WTC11 (cell line): ENCODE measurements around the gene CACNA1B. TPM values are rescaled to one million over a fixed set of nuclear protein-coding genes. Genes with fewer than 3 reads are reported as not detected.
"Not testable (repeated sequence)": the region's sequence is repeated elsewhere in the genome, so short reads cannot be mapped to it uniquely, and the experiment has no call there.

Experiments
- ATAC-seq: fragments of 200-7000 bp; cut with Tn5 transposase; 2 replicates; pipeline ENCODE4 v1.10.0; 2021; ENCODE audit warnings: mild to moderate bottlenecking, moderate library complexity
- CTCF ChIA-PET: fragments of 300-600 bp; sonication (Branson Sonifier 250); formaldehyde crosslinking; loops from one replicate; lab custom pipeline; 2021; ENCODE audit warnings: antibody characterized with exemption; lab: Charles Lee
- POLR2A ChIA-PET: fragments of 350-600 bp; sonication (Branson Sonifier 250); formaldehyde crosslinking; loops from one replicate; lab custom pipeline; 2021; ENCODE audit warnings: antibody characterized with exemption; lab: Charles Lee
- DNase-seq: peaks from one replicate; pipeline ENCODE4 v3.0.0; 2021; ENCODE audit warnings: low spot score
- H3K27ac Mint-ChIP-seq: 2 replicates; pipeline ENCODE4 v1.8.0; 2021; ENCODE audit warnings: mixed read lengths
- H3K27me3 Mint-ChIP-seq: 2 replicates; pipeline ENCODE4 v1.8.0; 2021; ENCODE audit warnings: low read depth, mild to moderate bottlenecking, moderate library complexity, mixed read lengths
- H3K36me3 Mint-ChIP-seq: 2 replicates; pipeline ENCODE4 v1.8.0; 2021; ENCODE audit warnings: mixed read lengths
- H3K4me1 Mint-ChIP-seq: 2 replicates; pipeline ENCODE4 v1.8.0; 2022; ENCODE audit warnings: mixed read lengths
- H3K4me3 Mint-ChIP-seq: 2 replicates; pipeline ENCODE4 v1.8.0; 2021; ENCODE audit warnings: mild to moderate bottlenecking, moderate library complexity, mixed read lengths
- H3K9me3 Mint-ChIP-seq: 2 replicates; pipeline ENCODE4 v1.8.0; 2021; ENCODE audit warnings: mixed read lengths
- ELF4 ChIP-seq: sonication (generic); formaldehyde crosslinking; IDR thresholded peaks from 2 replicates; pipeline ENCODE4 v1.8.1; 2022; ENCODE audit warnings: low read depth, mild to moderate bottlenecking, moderate library complexity, missing genetic modification reagents
- GABPB1 ChIP-seq: sonication (generic); formaldehyde crosslinking; IDR thresholded peaks from 2 replicates; pipeline ENCODE4 v1.8.1; 2023; ENCODE audit warnings: mild to moderate bottlenecking, missing genetic modification reagents
- KAT7 ChIP-seq: sonication (generic); formaldehyde crosslinking; IDR thresholded peaks from 2 replicates; pipeline ENCODE4 v1.8.1; 2023; ENCODE audit warnings: missing genetic modification reagents, mild to moderate bottlenecking, borderline replicate concordance
- OVOL2 ChIP-seq: fragments of 250-450 bp; sonication (Bioruptor Pico); IDR thresholded peaks from 2 replicates; pipeline ENCODE4 v1.9.0; 2021; ENCODE audit warnings: mild to moderate bottlenecking, borderline replicate concordance
- RELA ChIP-seq: sonication (generic); formaldehyde crosslinking; IDR thresholded peaks from 2 replicates; pipeline ENCODE4 v1.8.1; 2022; ENCODE audit warnings: missing genetic modification reagents, mild to moderate bottlenecking, borderline replicate concordance
- SOX15 ChIP-seq: fragments of 250-450 bp; sonication (Bioruptor Pico); IDR thresholded peaks from 2 replicates; pipeline ENCODE4 v1.9.0; 2021; ENCODE audit warnings: mild to moderate bottlenecking
- ZNF121 ChIP-seq: sonication (generic); formaldehyde crosslinking; IDR thresholded peaks from 2 replicates; pipeline ENCODE4 v1.8.0; 2023; ENCODE audit warnings: missing genetic modification reagents
- ZNF317 ChIP-seq: sonication (generic); formaldehyde crosslinking; IDR thresholded peaks from 2 replicates; pipeline ENCODE4 v1.8.1; 2023; ENCODE audit warnings: low read depth, mild to moderate bottlenecking, moderate library complexity, missing genetic modification reagents, borderline replicate concordance
- ZNF423 ChIP-seq: fragments of 250-450 bp; sonication (Bioruptor Pico); IDR thresholded peaks from 2 replicates; pipeline ENCODE4 v2.1.2; 2022; ENCODE audit warnings: mild to moderate bottlenecking, moderate library complexity
- total RNA-seq: library from RNA; stranded (reverse); gene quantifications from 3 replicates; pipeline ENCODE4 v1.2.3, GENCODE V29; 2021
- TF ChIP-seq, protein P1 (sequence below): sonication (generic); formaldehyde crosslinking; IDR thresholded peaks from 2 replicates; pipeline ENCODE4 v1.8.1; 2023; ENCODE audit warnings: mild to moderate bottlenecking, missing genetic modification reagents, borderline replicate concordance
- TF ChIP-seq, protein P2 (sequence below): sonication (generic); formaldehyde crosslinking; IDR thresholded peaks from 2 replicates; pipeline ENCODE4 v1.8.1; 2023; ENCODE audit warnings: mild to moderate bottlenecking, moderate library complexity, missing genetic modification reagents
- TF ChIP-seq, protein P3 (sequence below): sonication (generic); formaldehyde crosslinking; IDR thresholded peaks from 2 replicates; pipeline ENCODE4 v1.8.1; 2022; ENCODE audit warnings: mild to moderate bottlenecking, moderate library complexity, missing genetic modification reagents
- TF ChIP-seq, protein P4 (sequence below): fragments of 250-450 bp; sonication (Bioruptor Pico); IDR thresholded peaks from 2 replicates; pipeline ENCODE4 v1.9.0; 2021; ENCODE audit warnings: mild to moderate bottlenecking
- TF ChIP-seq, protein P5 (sequence below): sonication (generic); formaldehyde crosslinking; IDR thresholded peaks from 2 replicates; pipeline ENCODE4 v1.8.1; 2023; ENCODE audit warnings: mild to moderate bottlenecking, missing genetic modification reagents, moderate library complexity

Gene CACNA1B
- total RNA-seq, 1 experiment from 2014 or later: 8.4 TPM

DNA sequence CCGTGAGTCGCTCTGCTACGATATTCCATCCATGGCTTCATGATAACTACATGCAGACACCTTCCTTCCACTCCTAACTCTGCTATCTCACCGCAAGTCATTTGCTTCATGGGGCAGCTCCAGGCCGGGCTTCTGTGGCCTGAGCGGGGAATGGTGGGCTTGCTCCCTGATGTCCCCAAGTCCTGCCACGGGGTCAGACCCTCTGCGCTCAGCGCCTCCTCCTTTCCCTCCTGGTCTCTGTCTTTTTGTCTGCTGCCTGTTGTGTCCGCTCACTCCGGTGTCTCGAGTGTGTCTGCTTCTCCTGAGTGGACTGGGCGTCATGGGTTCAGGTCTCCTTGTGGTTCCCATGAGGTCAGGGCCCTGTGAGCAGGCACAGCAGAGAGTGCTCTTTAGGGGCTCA, 139.6 kb downstream of the CACNA1B start:
- no peaks in the 10 kb centered on the region for H3K4me1 Mint-ChIP-seq
- DNase-seq (no peak), ATAC-seq (no peak)
- H3K36me3 Mint-ChIP-seq: 0 out of 2 replicates have a peak, but pooled peaks cover 3% of the 10 kb centered on the region
- no peaks in the 10 kb centered on the region for H3K9me3 Mint-ChIP-seq
- no peaks in the 10 kb centered on the region for H3K27me3 Mint-ChIP-seq
- POLR2A ChIA-PET: interaction anchor here (0.5 kb wide), 1 partner anchor 91 kb away, joined by 3 read pairs; no protein-coding TSS in a partner anchor
- CTCF ChIA-PET: no interaction called here
- H3K4me3 Mint-ChIP-seq: no peak overlapping the region
- TF ChIP-seq SOX15 (CRISPR knock-in tag) (no peak), ZNF317 (CRISPR knock-in tag) (no peak), ELF4 (CRISPR knock-in tag) (no peak), ZNF423 (CRISPR knock-in tag) (no peak), OVOL2 (no peak), KAT7 (CRISPR knock-in tag) (no peak)
- TF ChIP-seq, protein P1, sequence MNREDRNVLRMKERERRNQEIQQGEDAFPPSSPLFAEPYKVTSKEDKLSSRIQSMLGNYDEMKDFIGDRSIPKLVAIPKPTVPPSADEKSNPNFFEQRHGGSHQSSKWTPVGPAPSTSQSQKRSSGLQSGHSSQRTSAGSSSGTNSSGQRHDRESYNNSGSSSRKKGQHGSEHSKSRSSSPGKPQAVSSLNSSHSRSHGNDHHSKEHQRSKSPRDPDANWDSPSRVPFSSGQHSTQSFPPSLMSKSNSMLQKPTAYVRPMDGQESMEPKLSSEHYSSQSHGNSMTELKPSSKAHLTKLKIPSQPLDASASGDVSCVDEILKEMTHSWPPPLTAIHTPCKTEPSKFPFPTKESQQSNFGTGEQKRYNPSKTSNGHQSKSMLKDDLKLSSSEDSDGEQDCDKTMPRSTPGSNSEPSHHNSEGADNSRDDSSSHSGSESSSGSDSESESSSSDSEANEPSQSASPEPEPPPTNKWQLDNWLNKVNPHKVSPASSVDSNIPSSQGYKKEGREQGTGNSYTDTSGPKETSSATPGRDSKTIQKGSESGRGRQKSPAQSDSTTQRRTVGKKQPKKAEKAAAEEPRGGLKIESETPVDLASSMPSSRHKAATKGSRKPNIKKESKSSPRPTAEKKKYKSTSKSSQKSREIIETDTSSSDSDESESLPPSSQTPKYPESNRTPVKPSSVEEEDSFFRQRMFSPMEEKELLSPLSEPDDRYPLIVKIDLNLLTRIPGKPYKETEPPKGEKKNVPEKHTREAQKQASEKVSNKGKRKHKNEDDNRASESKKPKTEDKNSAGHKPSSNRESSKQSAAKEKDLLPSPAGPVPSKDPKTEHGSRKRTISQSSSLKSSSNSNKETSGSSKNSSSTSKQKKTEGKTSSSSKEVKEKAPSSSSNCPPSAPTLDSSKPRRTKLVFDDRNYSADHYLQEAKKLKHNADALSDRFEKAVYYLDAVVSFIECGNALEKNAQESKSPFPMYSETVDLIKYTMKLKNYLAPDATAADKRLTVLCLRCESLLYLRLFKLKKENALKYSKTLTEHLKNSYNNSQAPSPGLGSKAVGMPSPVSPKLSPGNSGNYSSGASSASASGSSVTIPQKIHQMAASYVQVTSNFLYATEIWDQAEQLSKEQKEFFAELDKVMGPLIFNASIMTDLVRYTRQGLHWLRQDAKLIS (CRISPR knock-in tag): no peak
- TF ChIP-seq, protein P2, sequence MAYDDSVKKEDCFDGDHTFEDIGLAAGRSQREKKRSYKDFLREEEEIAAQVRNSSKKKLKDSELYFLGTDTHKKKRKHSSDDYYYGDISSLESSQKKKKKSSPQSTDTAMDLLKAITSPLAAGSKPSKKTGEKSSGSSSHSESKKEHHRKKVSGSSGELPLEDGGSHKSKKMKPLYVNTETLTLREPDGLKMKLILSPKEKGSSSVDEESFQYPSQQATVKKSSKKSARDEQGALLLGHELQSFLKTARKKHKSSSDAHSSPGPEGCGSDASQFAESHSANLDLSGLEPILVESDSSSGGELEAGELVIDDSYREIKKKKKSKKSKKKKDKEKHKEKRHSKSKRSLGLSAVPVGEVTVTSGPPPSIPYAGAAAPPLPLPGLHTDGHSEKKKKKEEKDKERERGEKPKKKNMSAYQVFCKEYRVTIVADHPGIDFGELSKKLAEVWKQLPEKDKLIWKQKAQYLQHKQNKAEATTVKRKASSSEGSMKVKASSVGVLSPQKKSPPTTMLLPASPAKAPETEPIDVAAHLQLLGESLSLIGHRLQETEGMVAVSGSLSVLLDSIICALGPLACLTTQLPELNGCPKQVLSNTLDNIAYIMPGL (CRISPR knock-in tag): no peak
- peak overlapping the region; percentile 53; the same call in 1 of the 2 replicates for H3K27ac Mint-ChIP-seq

DNA sequence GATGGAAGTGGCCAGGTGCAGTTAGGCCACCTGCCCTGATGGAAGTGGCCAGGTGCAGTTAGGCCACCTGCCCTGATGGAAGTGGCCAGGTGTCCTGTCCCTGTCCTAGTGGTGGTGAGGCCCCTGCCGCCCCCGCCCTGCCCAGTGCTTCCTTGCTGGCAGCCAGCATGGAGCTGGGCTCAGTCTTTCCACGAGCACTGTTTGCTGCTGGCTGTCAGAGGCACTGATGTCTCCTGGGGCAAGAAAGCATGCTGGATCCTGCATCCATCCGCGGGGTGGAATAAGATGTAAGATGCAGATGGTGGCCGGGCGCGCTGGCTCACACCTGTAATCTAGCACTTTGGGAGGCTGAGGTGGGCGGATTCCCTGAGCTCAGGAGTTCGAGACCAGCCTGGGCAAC, 141.9 kb downstream of the CACNA1B start:
- H3K9me3 Mint-ChIP-seq, POLR2A ChIA-PET, H3K4me3 Mint-ChIP-seq, ATAC-seq, H3K27ac Mint-ChIP-seq, H3K4me1 Mint-ChIP-seq, H3K36me3 Mint-ChIP-seq, DNase-seq: not testable (repeated sequence)
- peaks cover 10% of the 10 kb centered on the region for H3K27me3 Mint-ChIP-seq
- CTCF ChIA-PET: interaction anchor here (0.7 kb wide), 1 partner anchor 51 kb away, joined by 5 read pairs; no protein-coding TSS in a partner anchor

DNA sequence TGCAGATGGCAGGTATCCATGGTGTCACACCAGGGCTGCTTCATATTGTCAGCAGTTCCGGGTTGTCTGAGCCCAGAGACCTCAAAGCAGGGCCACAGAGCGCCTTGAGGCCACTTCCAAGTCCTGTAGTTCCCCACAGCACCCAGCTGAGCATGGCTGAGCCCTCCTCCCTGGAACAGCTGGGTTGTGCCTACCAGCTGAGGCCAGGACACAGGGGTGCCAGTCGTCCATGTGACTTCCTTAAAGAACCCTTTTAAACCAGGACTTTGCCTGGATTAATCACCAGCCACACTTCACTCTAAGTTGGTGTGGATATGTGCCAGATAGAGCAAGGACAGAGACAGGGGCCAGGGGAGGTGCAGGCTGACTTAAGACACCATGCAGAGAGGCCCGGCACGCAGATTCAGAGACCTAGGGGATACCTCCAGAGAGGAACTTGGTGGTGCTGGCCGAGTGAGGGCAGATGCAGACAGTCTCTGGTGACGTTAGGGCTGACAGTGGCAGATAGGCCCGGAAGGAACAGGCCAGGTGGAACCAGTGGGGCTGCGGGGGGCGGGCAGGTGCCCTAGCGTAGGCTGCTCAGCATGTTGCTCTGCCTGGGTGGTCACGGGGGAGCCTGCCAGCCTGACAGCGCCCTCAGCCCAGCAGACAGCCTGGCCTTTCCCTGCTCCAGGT, 142.7 kb downstream of the CACNA1B start:
- TF ChIP-seq, protein P3, sequence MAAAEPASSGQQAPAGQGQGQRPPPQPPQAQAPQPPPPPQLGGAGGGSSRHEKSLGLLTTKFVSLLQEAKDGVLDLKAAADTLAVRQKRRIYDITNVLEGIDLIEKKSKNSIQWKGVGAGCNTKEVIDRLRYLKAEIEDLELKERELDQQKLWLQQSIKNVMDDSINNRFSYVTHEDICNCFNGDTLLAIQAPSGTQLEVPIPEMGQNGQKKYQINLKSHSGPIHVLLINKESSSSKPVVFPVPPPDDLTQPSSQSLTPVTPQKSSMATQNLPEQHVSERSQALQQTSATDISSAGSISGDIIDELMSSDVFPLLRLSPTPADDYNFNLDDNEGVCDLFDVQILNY: no peak
- TF ChIP-seq GABPB1 (CRISPR knock-in tag) (no peak), OVOL2 (no peak), KAT7 (CRISPR knock-in tag) (no peak)
- Mint-ChIP-seq H3K4me1 (peaks cover 4% of the 10 kb centered on the region), H3K27ac (no peak overlapping the region), H3K36me3 (peaks cover 3% of the 10 kb centered on the region; the same call in 1 of the 2 replicates), H3K27me3 (peaks cover 10% of the 10 kb centered on the region), H3K4me3 (no peak overlapping the region), H3K9me3 (no peaks in the 10 kb centered on the region)
- ChIA-PET POLR2A (no interaction called here), CTCF (interaction anchor here (0.7 kb wide), 1 partner anchor 50 kb away, joined by 5 read pairs; no protein-coding TSS in a partner anchor)
- DNase-seq: no peak
- no peak for ATAC-seq

DNA sequence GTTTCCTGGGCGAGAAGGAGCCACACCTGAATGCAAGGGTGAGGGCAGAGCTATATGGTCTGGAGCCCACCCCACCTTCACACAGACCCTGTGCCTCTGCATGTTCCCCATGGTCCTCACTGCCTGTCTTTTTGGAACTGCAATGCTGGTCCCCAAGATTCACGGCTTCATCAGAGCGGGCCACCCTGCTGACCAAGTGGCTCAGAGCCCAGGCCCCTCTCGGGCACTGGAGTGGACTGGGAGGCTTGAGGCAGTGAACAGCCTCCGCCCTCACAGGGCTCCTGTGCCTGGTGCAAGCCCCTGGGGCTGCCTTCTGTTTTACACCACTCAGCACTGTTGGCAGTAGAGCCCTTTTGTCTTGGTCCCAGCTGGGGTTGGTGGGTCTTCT, 143.2 kb downstream of the CACNA1B start:
- ChIA-PET CTCF (no interaction called here), POLR2A (no interaction called here)
- ATAC-seq (no peak), DNase-seq (no peak)
- Mint-ChIP-seq H3K4me3 (no peak overlapping the region), H3K27me3 (peaks cover 10% of the 10 kb centered on the region), H3K9me3 (no peaks in the 10 kb centered on the region), H3K36me3 (peaks cover 7% of the 10 kb centered on the region; the same call in 1 of the 2 replicates), H3K27ac (no peak overlapping the region), H3K4me1 (peaks cover 4% of the 10 kb centered on the region)
- TF ChIP-seq, protein P4, sequence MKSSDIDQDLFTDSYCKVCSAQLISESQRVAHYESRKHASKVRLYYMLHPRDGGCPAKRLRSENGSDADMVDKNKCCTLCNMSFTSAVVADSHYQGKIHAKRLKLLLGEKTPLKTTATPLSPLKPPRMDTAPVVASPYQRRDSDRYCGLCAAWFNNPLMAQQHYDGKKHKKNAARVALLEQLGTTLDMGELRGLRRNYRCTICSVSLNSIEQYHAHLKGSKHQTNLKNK (CRISPR knock-in tag): no peak
- TF ChIP-seq RELA: no peak
- TF ChIP-seq, protein P3: no peak
- TF ChIP-seq ZNF121 (CRISPR knock-in tag): no peak
- TF ChIP-seq, protein P5, sequence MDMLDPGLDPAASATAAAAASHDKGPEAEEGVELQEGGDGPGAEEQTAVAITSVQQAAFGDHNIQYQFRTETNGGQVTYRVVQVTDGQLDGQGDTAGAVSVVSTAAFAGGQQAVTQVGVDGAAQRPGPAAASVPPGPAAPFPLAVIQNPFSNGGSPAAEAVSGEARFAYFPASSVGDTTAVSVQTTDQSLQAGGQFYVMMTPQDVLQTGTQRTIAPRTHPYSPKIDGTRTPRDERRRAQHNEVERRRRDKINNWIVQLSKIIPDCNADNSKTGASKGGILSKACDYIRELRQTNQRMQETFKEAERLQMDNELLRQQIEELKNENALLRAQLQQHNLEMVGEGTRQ: no peak
